ENCODE measurements around the gene TMBIM6. TPM values are rescaled to one million over a fixed set of nuclear protein-coding genes. Genes with fewer than 3 reads are reported as not detected.
"Not testable (repeated sequence)": the region's sequence is repeated elsewhere in the genome, so short reads cannot be mapped to it uniquely, and the experiment has no call there.

Gene TMBIM6
- 721 TPM for polyA plus RNA-seq (ENCODE audit: insufficient read length)
- long read RNA-seq, donor 1, transcript TMBIM6-201 (10 exons, 2,836 nt): major isoform, 110 of 1,006 reads
- long read RNA-seq, donor 1, transcript TMBIM6-219 (3 exons, 484 nt): minor isoform, 11 of 1,006 reads
- long read RNA-seq, donor 1, transcript TMBIM6-209 (8 exons, 2,494 nt): minor isoform, 14 of 1,006 reads
- long read RNA-seq, donor 1, transcript TMBIM6-202 (9 exons, 2,598 nt): minor isoform, 15 of 1,006 reads
- long read RNA-seq, donor 1, partial matches to known transcripts: 852 of 1,006 reads
- long read RNA-seq, donor 1, other reads (novel, unspliced or antisense): 0 of 1,006 reads
- long read RNA-seq, donor 2, transcript TMBIM6-201 (10 exons, 2,836 nt): major isoform, 153 of 199 reads
- long read RNA-seq, donor 2, transcript TMBIM6-209 (8 exons, 2,494 nt): minor isoform, 11 of 199 reads
- long read RNA-seq, donor 2, transcript TMBIM6-202 (9 exons, 2,598 nt): minor isoform, 9 of 199 reads
- long read RNA-seq, donor 2, transcript TMBIM6-219 (3 exons, 484 nt): minor isoform, 6 of 199 reads
- long read RNA-seq, donor 2, partial matches to known transcripts: 18 of 199 reads
- long read RNA-seq, donor 2, other reads (novel, unspliced or antisense): 0 of 199 reads
- long read RNA-seq, donor 3, transcript TMBIM6-209 (8 exons, 2,494 nt): minor isoform, 7 of 184 reads
- long read RNA-seq, donor 3, transcript TMBIM6-202 (9 exons, 2,598 nt): minor isoform, 6 of 184 reads
- long read RNA-seq, donor 3, transcript TMBIM6-219 (3 exons, 484 nt): minor isoform, 7 of 184 reads
- long read RNA-seq, donor 3, transcript TMBIM6-201 (10 exons, 2,836 nt): major isoform, 120 of 184 reads
- long read RNA-seq, donor 3, partial matches to known transcripts: 42 of 184 reads
- long read RNA-seq, donor 3, other reads (novel, unspliced or antisense): 0 of 184 reads
- long read RNA-seq, donor 4, transcript TMBIM6-209 (8 exons, 2,494 nt): major isoform, 5 of 24 reads
- long read RNA-seq, donor 4, partial matches to known transcripts: 15 of 24 reads
- long read RNA-seq, donor 4, other reads (novel, unspliced or antisense): 0 of 24 reads
- long read RNA-seq, donor 5, transcript TMBIM6-209 (8 exons, 2,494 nt): minor isoform, 8 of 987 reads
- long read RNA-seq, donor 5, transcript TMBIM6-217 (11 exons, 2,771 nt): minor isoform, 6 of 987 reads
- long read RNA-seq, donor 5, transcript TMBIM6-201 (10 exons, 2,836 nt): major isoform, 178 of 987 reads
- long read RNA-seq, donor 5, transcript TMBIM6-219 (3 exons, 484 nt): minor isoform, 11 of 987 reads
- long read RNA-seq, donor 5, partial matches to known transcripts: 780 of 987 reads
- long read RNA-seq, donor 5, other reads (novel, unspliced or antisense): 0 of 987 reads
- long read RNA-seq, donor 6, transcript TMBIM6-219 (3 exons, 484 nt): minor isoform, 12 of 194 reads
- long read RNA-seq, donor 6, transcript TMBIM6-209 (8 exons, 2,494 nt): minor isoform, 5 of 194 reads
- long read RNA-seq, donor 6, transcript TMBIM6-201 (10 exons, 2,836 nt): major isoform, 106 of 194 reads
- long read RNA-seq, donor 6, transcript TMBIM6-202 (9 exons, 2,598 nt): minor isoform, 7 of 194 reads
- long read RNA-seq, donor 6, partial matches to known transcripts: 60 of 194 reads
- long read RNA-seq, donor 6, other reads (novel, unspliced or antisense): 0 of 194 reads
- long read RNA-seq, donor 7, transcript TMBIM6-209 (8 exons, 2,494 nt): minor isoform, 9 of 313 reads
- long read RNA-seq, donor 7, transcript TMBIM6-202 (9 exons, 2,598 nt): minor isoform, 18 of 313 reads
- long read RNA-seq, donor 7, transcript TMBIM6-219 (3 exons, 484 nt): minor isoform, 10 of 313 reads
- long read RNA-seq, donor 7, transcript TMBIM6-201 (10 exons, 2,836 nt): major isoform, 205 of 313 reads
- long read RNA-seq, donor 7, partial matches to known transcripts: 67 of 313 reads
- long read RNA-seq, donor 7, other reads (novel, unspliced or antisense): 0 of 313 reads
- long read RNA-seq, donor 8, transcript TMBIM6-201 (10 exons, 2,836 nt): major isoform, 84 of 109 reads
- long read RNA-seq, donor 8, transcript TMBIM6-209 (8 exons, 2,494 nt): minor isoform, 5 of 109 reads
- long read RNA-seq, donor 8, partial matches to known transcripts: 10 of 109 reads
- long read RNA-seq, donor 8, other reads (novel, unspliced or antisense): 0 of 109 reads

- DNase-seq: peak; percentile 100
Measured at GRCh38 chr12:49740930-49741881, at the start of gene TMBIM6. Gene TMBIM6, plus strand, starts transcription at chr12:49741557. Its CDS starts 10,937 bp downstream, at chr12:49752494.

GRCh38 chr12:49692851-49693250 is 48.5 kb upstream of the TMBIM6 start:
- DNase-seq: no peak

- DNase-seq: no peak
Measured at GRCh38 chr12:49693931-49694444, 47.4 kb upstream of the TMBIM6 start.

- DNase-seq: no peak
Measured at GRCh38 chr12:49696723-49697122, 44.6 kb upstream of the TMBIM6 start.

- no peak for DNase-seq
Measured at GRCh38 chr12:49697808-49698207, 43.5 kb upstream of the TMBIM6 start.

- DNase-seq: peak; percentile 26
Measured at GRCh38 chr12:49698619-49699545, 42.5 kb upstream of the TMBIM6 start.

- no peak for DNase-seq
Measured at GRCh38 chr12:49702009-49702408, 39.3 kb upstream of the TMBIM6 start.

- DNase-seq: no peak
Measured at GRCh38 chr12:49702676-49703215, 38.6 kb upstream of the TMBIM6 start.

- no peak for DNase-seq
Measured at GRCh38 chr12:49703647-49704137, 37.7 kb upstream of the TMBIM6 start.

- DNase-seq: no peak
Measured at GRCh38 chr12:49705479-49706134, 35.8 kb upstream of the TMBIM6 start.

- peak; percentile 37 for DNase-seq
Measured at GRCh38 chr12:49706351-49707127, 34.8 kb upstream of the TMBIM6 start.

- DNase-seq: peak; percentile 94
Measured at GRCh38 chr12:49707128-49707811, 34.1 kb upstream of the TMBIM6 start, which contains the start of gene FMNL3. Gene FMNL3, minus strand, starts transcription at chr12:49707405. Its CDS starts 225 bp downstream, at chr12:49707180.

- DNase-seq: no peak
Measured at GRCh38 chr12:49707812-49708147, 33.6 kb upstream of the TMBIM6 start.

- DNase-seq: no peak
Measured at GRCh38 chr12:49708851-49709250, 32.5 kb upstream of the TMBIM6 start.

- DNase-seq: not testable (repeated sequence)
Measured at GRCh38 chr12:49713952-49714351, 27.4 kb upstream of the TMBIM6 start.

All from left kidney (tissue), 8 donors.